ENCODE data around the gene S100A8.

DNA sequence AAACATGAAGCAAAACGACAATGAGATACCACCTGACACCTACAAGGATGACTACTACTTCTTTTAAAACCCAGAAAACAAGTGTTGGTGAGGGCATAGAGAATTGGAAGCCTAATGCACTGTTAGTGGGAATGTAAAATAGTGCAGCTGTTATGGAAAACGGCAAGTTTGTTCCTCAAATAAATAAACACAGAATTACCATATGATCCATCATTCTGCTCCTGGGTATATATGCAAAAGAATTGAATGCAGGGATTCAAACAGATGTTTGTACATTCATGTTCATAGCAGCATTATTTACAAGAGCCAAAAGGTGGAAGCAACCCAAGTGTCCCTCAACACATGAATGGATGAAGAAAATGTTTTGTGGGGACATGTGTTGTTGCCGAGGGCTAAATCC lies 1.4 kb upstream of the S100A8 start:
- TF ChIP-seq, protein P1, sequence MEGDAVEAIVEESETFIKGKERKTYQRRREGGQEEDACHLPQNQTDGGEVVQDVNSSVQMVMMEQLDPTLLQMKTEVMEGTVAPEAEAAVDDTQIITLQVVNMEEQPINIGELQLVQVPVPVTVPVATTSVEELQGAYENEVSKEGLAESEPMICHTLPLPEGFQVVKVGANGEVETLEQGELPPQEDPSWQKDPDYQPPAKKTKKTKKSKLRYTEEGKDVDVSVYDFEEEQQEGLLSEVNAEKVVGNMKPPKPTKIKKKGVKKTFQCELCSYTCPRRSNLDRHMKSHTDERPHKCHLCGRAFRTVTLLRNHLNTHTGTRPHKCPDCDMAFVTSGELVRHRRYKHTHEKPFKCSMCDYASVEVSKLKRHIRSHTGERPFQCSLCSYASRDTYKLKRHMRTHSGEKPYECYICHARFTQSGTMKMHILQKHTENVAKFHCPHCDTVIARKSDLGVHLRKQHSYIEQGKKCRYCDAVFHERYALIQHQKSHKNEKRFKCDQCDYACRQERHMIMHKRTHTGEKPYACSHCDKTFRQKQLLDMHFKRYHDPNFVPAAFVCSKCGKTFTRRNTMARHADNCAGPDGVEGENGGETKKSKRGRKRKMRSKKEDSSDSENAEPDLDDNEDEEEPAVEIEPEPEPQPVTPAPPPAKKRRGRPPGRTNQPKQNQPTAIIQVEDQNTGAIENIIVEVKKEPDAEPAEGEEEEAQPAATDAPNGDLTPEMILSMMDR (conservative IDR thresholded peaks at IDR 0.05; ENCODE audit: low read depth, low read length): no peak
- TF ChIP-seq EZH2 (IDR thresholded peaks at IDR 0.05; ENCODE audit: borderline replicate concordance, low read depth, low read length, poor library complexity, severe bottlenecking): no peak
